ENCODE measurements around the gene THSD8. TPM values are rescaled to one million over a fixed set of nuclear protein-coding genes. Genes with fewer than 3 reads are reported as not detected.
A peak's percentile ranks its signal among the peaks of the same experiment; 100 is the strongest.

Gene THSD8
- total RNA-seq = 2.4 TPM

- intact Hi-C loops (cut with DNase I) = loop anchor here (5.0 kb wide), 1 partner anchor 39 kb away; no protein-coding TSS in a partner anchor
- DNase-seq (ENCODE audit: low spot score) (peak; percentile 87), ATAC-seq (peak; percentile 85)
Observed at GRCh38 chr19:12801466-12802266, at the start of gene THSD8, which contains the start of gene PRDX2. Gene THSD8, plus strand, starts transcription at chr19:12802069. Its CDS starts 3 bp downstream, at chr19:12802072. Gene PRDX2, minus strand, starts transcription at chr19:12801800. Its CDS starts 539 bp downstream, at chr19:12801261.

- no peak for ATAC-seq
- intact Hi-C loops (cut with DNase I) = loop anchor here (5.0 kb wide), 1 partner anchor 93 kb away; no protein-coding TSS in a partner anchor
Observed at GRCh38 chr19:12754465-12755196, 47.2 kb upstream of the THSD8 start.

GRCh38 chr19:12756150-12756883 lies 45.6 kb upstream of the THSD8 start:
- no peak for ATAC-seq
- intact Hi-C loops (cut with DNase I) = loop anchor here (5.0 kb wide), 1 partner anchor 91 kb away; no protein-coding TSS in a partner anchor

More at GRCh38 chr19:12754465-12755196, 47.2 kb upstream of the THSD8 start:
- no peak for DNase-seq (ENCODE audit: low spot score)

GRCh38 chr19:12757544-12758274 lies 44.2 kb upstream of the THSD8 start:
- intact Hi-C loops (cut with DNase I) = loop anchor here (5.0 kb wide), 1 partner anchor 90 kb away; no protein-coding TSS in a partner anchor
- DNase-seq (ENCODE audit: low spot score) (peak; percentile 74), ATAC-seq (peak; percentile 67)

More at GRCh38 chr19:12756150-12756883, 45.6 kb upstream of the THSD8 start:
- no peak for DNase-seq (ENCODE audit: low spot score)

- no peak for DNase-seq (ENCODE audit: low spot score)
- ATAC-seq = no peak
- intact Hi-C loops (cut with DNase I) = loop anchor here (5.0 kb wide), 2 partner anchors 43 to 88 kb away; partner anchors contain the start of genes PRDX2 and THSD8
Observed at GRCh38 chr19:12759686-12760085, 42.2 kb upstream of the THSD8 start.

- intact Hi-C loops (cut with DNase I) = loop anchor here (5.0 kb wide), 1 partner anchor 39 kb away; the partner anchor contains the start of genes PRDX2 and THSD8
- ATAC-seq = peak; percentile 9
Observed at GRCh38 chr19:12763100-12763499, 38.8 kb upstream of the THSD8 start.

GRCh38 chr19:12764698-12765097 lies 37.2 kb upstream of the THSD8 start:
- DNase-seq (ENCODE audit: low spot score) (no peak), ATAC-seq (no peak)
- intact Hi-C loops (cut with DNase I) = loop anchor here (5.0 kb wide), 1 partner anchor 38 kb away; the partner anchor contains the start of genes PRDX2 and THSD8

More at GRCh38 chr19:12763100-12763499, 38.8 kb upstream of the THSD8 start:
- DNase-seq (ENCODE audit: low spot score) = no peak

- DNase-seq (ENCODE audit: low spot score) (peak; percentile 86), ATAC-seq (peak; percentile 89)
- intact Hi-C loops (cut with DNase I) = no loop called here
Observed at GRCh38 chr19:12766051-12766521, 35.8 kb upstream of the THSD8 start.

GRCh38 chr19:12767150-12767549 lies 34.7 kb upstream of the THSD8 start:
- ATAC-seq (no peak), DNase-seq (ENCODE audit: low spot score) (no peak)
- intact Hi-C loops (cut with DNase I) = no loop called here

GRCh38 chr19:12767666-12768065 lies 34.2 kb upstream of the THSD8 start:
- intact Hi-C loops (cut with DNase I) = no loop called here
- DNase-seq (ENCODE audit: low spot score) (no peak), ATAC-seq (no peak)

- ATAC-seq (no peak), DNase-seq (ENCODE audit: low spot score) (no peak)
- intact Hi-C loops (cut with DNase I) = no loop called here
Observed at GRCh38 chr19:12769689-12770088, 32.2 kb upstream of the THSD8 start.

GRCh38 chr19:12770922-12771321 lies 30.9 kb upstream of the THSD8 start:
- no peak for ATAC-seq
- intact Hi-C loops (cut with DNase I) = no loop called here
- DNase-seq (ENCODE audit: low spot score) = no peak

- ATAC-seq = no peak
Observed at GRCh38 chr19:12772323-12772722, 29.5 kb upstream of the THSD8 start.

GRCh38 chr19:12773571-12773970 lies 28.3 kb upstream of the THSD8 start:
- ATAC-seq (no peak), DNase-seq (ENCODE audit: low spot score) (no peak)
- intact Hi-C loops (cut with DNase I) = no loop called here

More at GRCh38 chr19:12772323-12772722, 29.5 kb upstream of the THSD8 start:
- intact Hi-C loops (cut with DNase I) = no loop called here
- DNase-seq (ENCODE audit: low spot score) = no peak

GRCh38 chr19:12774588-12775555 lies 27.0 kb upstream of the THSD8 start, which contains the start of gene HOOK2:
Gene HOOK2, minus strand, starts transcription at chr19:12775552. Its CDS starts 103 bp downstream, at chr19:12775449.
- intact Hi-C loops (cut with DNase I) = no loop called here
- ATAC-seq (no peak), DNase-seq (ENCODE audit: low spot score) (no peak)

- peak; percentile 91 for DNase-seq (ENCODE audit: low spot score)
- intact Hi-C loops (cut with DNase I) = loop anchor here (2.0 kb wide), 1 partner anchor 17 kb away; no protein-coding TSS in a partner anchor
- ATAC-seq = peak; percentile 68
Observed at GRCh38 chr19:12777217-12778016, 24.5 kb upstream of the THSD8 start.
